HG03521 (cell line): ENCODE measurements around the gene KIAA0825.

Source experiments
- ATAC-seq: cut with Tn5 transposase; IDR thresholded peaks from one replicate; pipeline ENCODE4 v1.9.1; 2021; ENCODE audit warnings: mild to moderate bottlenecking, moderate library complexity; ENCODE audit not compliant: unreplicated experiment

Gene KIAA0825

GRCh38 chr5:94260096-94260495 is 358.3 kb downstream of the KIAA0825 start:
- ATAC-seq: no peak

- ATAC-seq: no peak
Measured at GRCh38 chr5:94254214-94254613, 364.2 kb downstream of the KIAA0825 start.

- no peak for ATAC-seq
Measured at GRCh38 chr5:94250985-94251384, 367.4 kb downstream of the KIAA0825 start.

- ATAC-seq: no peak
Measured at GRCh38 chr5:94249430-94249829, 369.0 kb downstream of the KIAA0825 start.

GRCh38 chr5:94248175-94248875 is 370.1 kb downstream of the KIAA0825 start:
- ATAC-seq: no peak

GRCh38 chr5:94245608-94246007 is 372.8 kb downstream of the KIAA0825 start:
- no peak for ATAC-seq

- ATAC-seq: no peak
Measured at GRCh38 chr5:94244921-94245320, 373.5 kb downstream of the KIAA0825 start.

- no peak for ATAC-seq
Measured at GRCh38 chr5:94243612-94244011, 374.8 kb downstream of the KIAA0825 start.

- ATAC-seq: no peak
Measured at GRCh38 chr5:94240993-94241651, 377.3 kb downstream of the KIAA0825 start.

GRCh38 chr5:94240596-94240992 is 377.8 kb downstream of the KIAA0825 start:
- no peak for ATAC-seq

GRCh38 chr5:94240134-94240533 is 378.3 kb downstream of the KIAA0825 start:
- no peak for ATAC-seq

- no peak for ATAC-seq
Measured at GRCh38 chr5:94239266-94239665, 379.1 kb downstream of the KIAA0825 start.

GRCh38 chr5:94234987-94235386 is 383.4 kb downstream of the KIAA0825 start:
- no peak for ATAC-seq

- no peak for ATAC-seq
Measured at GRCh38 chr5:94228791-94229190, 389.6 kb downstream of the KIAA0825 start.

GRCh38 chr5:94223235-94223634 is 395.2 kb downstream of the KIAA0825 start:
- ATAC-seq: no peak

GRCh38 chr5:94218374-94218773 is 400.0 kb downstream of the KIAA0825 start:
- no peak for ATAC-seq

- no peak for ATAC-seq
Measured at GRCh38 chr5:94217745-94218144, 400.7 kb downstream of the KIAA0825 start.

- no peak for ATAC-seq
Measured at GRCh38 chr5:94217216-94217615, 401.2 kb downstream of the KIAA0825 start.

GRCh38 chr5:94212476-94212875 is 405.9 kb downstream of the KIAA0825 start:
- ATAC-seq: no peak

GRCh38 chr5:94209774-94210355 is 408.5 kb downstream of the KIAA0825 start:
- ATAC-seq: no peak

- ATAC-seq: no peak
Measured at GRCh38 chr5:94209272-94209671, 409.1 kb downstream of the KIAA0825 start.

GRCh38 chr5:94199566-94199965 is 418.8 kb downstream of the KIAA0825 start:
- no peak for ATAC-seq
